Uterus (tissue), 4 donors: ENCODE measurements around the gene SH3RF3. TPM values are rescaled to one million over a fixed set of nuclear protein-coding genes. Genes with fewer than 3 reads are reported as not detected.
"Not testable (repeated sequence)": the region's sequence is repeated elsewhere in the genome, so short reads cannot be mapped to it uniquely, and the experiment has no call there.

Experiments used
- DNase-seq, 2 donors: peaks; one replicate each; pipeline ENCODE4 v3.0.0-alpha.2; 2019 to 2020
- H3K27ac ChIP-seq, 2 donors: fragments of 200-600 bp; sonication (generic); 1 replicate in 1 of 2; 2 replicates in 1 of 2; pipeline ENCODE4 v1.5.1; 2016 to 2018
- H3K27me3 ChIP-seq, 2 donors: fragments of 200-600 bp; sonication (generic); one replicate each; pipeline ENCODE4 v1.5.1; 2018 to 2019; ENCODE audit warnings: control low read depth in 1 of 2
- H3K36me3 ChIP-seq, 2 donors: fragments of 200-600 bp; sonication (generic); one replicate each; pipeline ENCODE4 v1.5.1; 2019; ENCODE audit warnings: control low read depth in 1 of 2
- H3K4me1 ChIP-seq, 2 donors: fragments of 200-600 bp; sonication (generic); one replicate each; pipeline ENCODE4 v1.5.1; 2018 to 2019; ENCODE audit warnings: control low read depth in 1 of 2
- H3K4me3 ChIP-seq, 2 donors: fragments of 200-600 bp; sonication (generic); 1 replicate in 1 of 2; 2 replicates in 1 of 2; pipeline ENCODE4 v1.5.1; 2018 to 2019; ENCODE audit warnings: mild to moderate bottlenecking in 1 of 2
- H3K9me3 ChIP-seq, 2 donors: fragments of 200-600 bp; sonication (generic); one replicate each; pipeline ENCODE4 v1.5.1; 2019; ENCODE audit warnings: control low read depth in 1 of 2
- CTCF ChIP-seq, 4 experiments: fragments of 200-600 bp in 2 of 4; fragments of 450-650 bp in 2 of 4; sonication (generic) in 2 of 4; IDR thresholded peaks; one replicate each; pipeline ENCODE4 v1.5.1; 2016 to 2019; ENCODE audit warnings: antibody characterized with exemption in 4 of 4, mild to moderate bottlenecking in 2 of 4, moderate library complexity in 1 of 4
- POLR2A ChIP-seq, 2 donors: fragments of 450-650 bp; IDR thresholded peaks; one replicate each; pipeline ENCODE4 v1.6.1; 2016; ENCODE audit warnings: antibody characterized with exemption in 2 of 2, mild to moderate bottlenecking in 1 of 2, moderate library complexity in 1 of 2
- intact Hi-C: fragments of 100-400 bp; cut with DNase I; formaldehyde crosslinking; loops from one replicate; pipeline ENCODE4 v1.15.1; 2023; ENCODE audit warnings: low total_unique reads
- total RNA-seq, 4 donors: library from RNA; depleted of rRNA in 3 of 4; stranded (reverse); fragments of >200 nt in 3 of 4; gene quantifications; one replicate each; pipeline versions ENCODE4 v1.1.0 to v1.2.4, GENCODE V29; 2014 to 2023
- donor health status: DM: yes; HTN: yes; CAD: no.

Gene SH3RF3
- total RNA-seq, 4 donors from 2014 or later: 5.1 to 10.2 (median 8.7) TPM; not detected in 1

GRCh38 chr2:109216332-109216731, 87.3 kb downstream of the SH3RF3 start:
- no peaks in the 10 kb centered on the region for H3K9me3 ChIP-seq
- no peak overlapping the region for H3K27ac ChIP-seq
- intact Hi-C loops: no loop called here
- no peaks in the 10 kb centered on the region for H3K27me3 ChIP-seq
- H3K4me3 ChIP-seq: no peak overlapping the region
- H3K4me1 ChIP-seq: peaks cover 0 to 7% of the 10 kb centered on the region in 2 donors
- no peaks in the 10 kb centered on the region for H3K36me3 ChIP-seq
- TF ChIP-seq CTCF (IDR thresholded peaks at IDR 0.05): no peak
- no peak for TF ChIP-seq POLR2A (IDR thresholded peaks at IDR 0.05)
- no peak for DNase-seq

- intact Hi-C loops: no loop called here
- Histone ChIP-seq H3K27ac (peak overlapping the region in 1 of 2 donors; percentile 61), H3K4me3 (no peak overlapping the region), H3K27me3 (no peaks in the 10 kb centered on the region), H3K36me3 (no peaks in the 10 kb centered on the region), H3K9me3 (no peaks in the 10 kb centered on the region), H3K4me1 (peaks cover 0 to 7% of the 10 kb centered on the region in 2 donors)
- TF ChIP-seq CTCF (IDR thresholded peaks at IDR 0.05) (no peak), POLR2A (IDR thresholded peaks at IDR 0.05) (no peak)
- DNase-seq: peak in 1 of 2 donors; percentile 59
Measured at GRCh38 chr2:109217362-109218086, 88.5 kb downstream of the SH3RF3 start.

- Histone ChIP-seq H3K36me3 (no peaks in the 10 kb centered on the region), H3K9me3 (no peaks in the 10 kb centered on the region), H3K27me3 (no peaks in the 10 kb centered on the region), H3K27ac (peak overlapping the region in 1 of 2 donors; percentile 61), H3K4me3 (no peak overlapping the region), H3K4me1 (peaks cover 0 to 7% of the 10 kb centered on the region in 2 donors)
- DNase-seq: no peak
- TF ChIP-seq POLR2A (IDR thresholded peaks at IDR 0.05): no peak
- TF ChIP-seq CTCF (IDR thresholded peaks at IDR 0.05): no peak
- intact Hi-C loops: no loop called here
Measured at GRCh38 chr2:109218087-109218791, 89.2 kb downstream of the SH3RF3 start.

GRCh38 chr2:109218792-109219126, 89.8 kb downstream of the SH3RF3 start:
- Histone ChIP-seq H3K27ac (no peak overlapping the region), H3K4me1 (peaks cover 0 to 7% of the 10 kb centered on the region in 2 donors), H3K9me3 (no peaks in the 10 kb centered on the region), H3K36me3 (no peaks in the 10 kb centered on the region), H3K4me3 (no peak overlapping the region), H3K27me3 (no peaks in the 10 kb centered on the region)
- no peak for DNase-seq
- TF ChIP-seq CTCF (IDR thresholded peaks at IDR 0.05) (no peak), POLR2A (IDR thresholded peaks at IDR 0.05) (no peak)
- intact Hi-C loops: no loop called here

- no peaks in the 10 kb centered on the region for H3K4me1 ChIP-seq
Measured at GRCh38 chr2:109220860-109221259, 91.9 kb downstream of the SH3RF3 start.

GRCh38 chr2:109221316-109221715, 92.3 kb downstream of the SH3RF3 start:
- H3K27ac ChIP-seq, H3K9me3 ChIP-seq, H3K4me1 ChIP-seq, DNase-seq, H3K27me3 ChIP-seq, H3K36me3 ChIP-seq, H3K4me3 ChIP-seq, intact Hi-C loops: not testable (repeated sequence)

More at GRCh38 chr2:109220860-109221259, 91.9 kb downstream of the SH3RF3 start:
- TF ChIP-seq POLR2A (IDR thresholded peaks at IDR 0.05) (no peak), CTCF (IDR thresholded peaks at IDR 0.05) (no peak)
- Histone ChIP-seq H3K36me3 (no peaks in the 10 kb centered on the region), H3K27me3 (no peaks in the 10 kb centered on the region), H3K4me3 (no peak overlapping the region), H3K9me3 (no peaks in the 10 kb centered on the region), H3K27ac (no peak overlapping the region)
- intact Hi-C loops: no loop called here
- no peak for DNase-seq
